ENCODE data around the gene ESPN. TPM values are rescaled to one million over a fixed set of nuclear protein-coding genes. Genes with fewer than 3 reads are reported as not detected.

Gene ESPN
- total and polyA plus RNA-seq, 2 of the 8 experiments (the other 6 are each of a cell fraction or from before 2014, with no cell fraction given) = 5.2 to 16.3 TPM

DNA sequence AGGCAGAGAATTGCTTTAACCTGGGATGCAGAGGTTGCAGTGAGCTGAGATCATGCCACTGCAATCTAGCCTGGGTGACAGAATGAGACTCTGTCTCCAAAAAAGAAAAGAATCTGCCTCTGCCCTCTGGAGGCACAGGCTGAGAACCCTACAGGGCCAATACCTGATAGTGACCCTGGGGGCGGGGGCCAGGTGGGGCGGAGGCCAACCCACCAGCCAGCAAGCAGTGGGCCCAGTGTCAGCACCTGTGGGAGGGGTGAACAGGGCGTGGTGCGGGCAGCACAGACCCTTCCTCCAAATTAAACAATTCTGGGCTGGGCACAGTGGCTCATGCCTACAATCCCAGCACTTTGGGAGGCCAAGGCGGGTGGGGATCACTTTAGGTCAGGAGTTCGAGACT, 85.9 kb downstream of the ESPN start (continued):
- TF ChIP-seq, protein P1, sequence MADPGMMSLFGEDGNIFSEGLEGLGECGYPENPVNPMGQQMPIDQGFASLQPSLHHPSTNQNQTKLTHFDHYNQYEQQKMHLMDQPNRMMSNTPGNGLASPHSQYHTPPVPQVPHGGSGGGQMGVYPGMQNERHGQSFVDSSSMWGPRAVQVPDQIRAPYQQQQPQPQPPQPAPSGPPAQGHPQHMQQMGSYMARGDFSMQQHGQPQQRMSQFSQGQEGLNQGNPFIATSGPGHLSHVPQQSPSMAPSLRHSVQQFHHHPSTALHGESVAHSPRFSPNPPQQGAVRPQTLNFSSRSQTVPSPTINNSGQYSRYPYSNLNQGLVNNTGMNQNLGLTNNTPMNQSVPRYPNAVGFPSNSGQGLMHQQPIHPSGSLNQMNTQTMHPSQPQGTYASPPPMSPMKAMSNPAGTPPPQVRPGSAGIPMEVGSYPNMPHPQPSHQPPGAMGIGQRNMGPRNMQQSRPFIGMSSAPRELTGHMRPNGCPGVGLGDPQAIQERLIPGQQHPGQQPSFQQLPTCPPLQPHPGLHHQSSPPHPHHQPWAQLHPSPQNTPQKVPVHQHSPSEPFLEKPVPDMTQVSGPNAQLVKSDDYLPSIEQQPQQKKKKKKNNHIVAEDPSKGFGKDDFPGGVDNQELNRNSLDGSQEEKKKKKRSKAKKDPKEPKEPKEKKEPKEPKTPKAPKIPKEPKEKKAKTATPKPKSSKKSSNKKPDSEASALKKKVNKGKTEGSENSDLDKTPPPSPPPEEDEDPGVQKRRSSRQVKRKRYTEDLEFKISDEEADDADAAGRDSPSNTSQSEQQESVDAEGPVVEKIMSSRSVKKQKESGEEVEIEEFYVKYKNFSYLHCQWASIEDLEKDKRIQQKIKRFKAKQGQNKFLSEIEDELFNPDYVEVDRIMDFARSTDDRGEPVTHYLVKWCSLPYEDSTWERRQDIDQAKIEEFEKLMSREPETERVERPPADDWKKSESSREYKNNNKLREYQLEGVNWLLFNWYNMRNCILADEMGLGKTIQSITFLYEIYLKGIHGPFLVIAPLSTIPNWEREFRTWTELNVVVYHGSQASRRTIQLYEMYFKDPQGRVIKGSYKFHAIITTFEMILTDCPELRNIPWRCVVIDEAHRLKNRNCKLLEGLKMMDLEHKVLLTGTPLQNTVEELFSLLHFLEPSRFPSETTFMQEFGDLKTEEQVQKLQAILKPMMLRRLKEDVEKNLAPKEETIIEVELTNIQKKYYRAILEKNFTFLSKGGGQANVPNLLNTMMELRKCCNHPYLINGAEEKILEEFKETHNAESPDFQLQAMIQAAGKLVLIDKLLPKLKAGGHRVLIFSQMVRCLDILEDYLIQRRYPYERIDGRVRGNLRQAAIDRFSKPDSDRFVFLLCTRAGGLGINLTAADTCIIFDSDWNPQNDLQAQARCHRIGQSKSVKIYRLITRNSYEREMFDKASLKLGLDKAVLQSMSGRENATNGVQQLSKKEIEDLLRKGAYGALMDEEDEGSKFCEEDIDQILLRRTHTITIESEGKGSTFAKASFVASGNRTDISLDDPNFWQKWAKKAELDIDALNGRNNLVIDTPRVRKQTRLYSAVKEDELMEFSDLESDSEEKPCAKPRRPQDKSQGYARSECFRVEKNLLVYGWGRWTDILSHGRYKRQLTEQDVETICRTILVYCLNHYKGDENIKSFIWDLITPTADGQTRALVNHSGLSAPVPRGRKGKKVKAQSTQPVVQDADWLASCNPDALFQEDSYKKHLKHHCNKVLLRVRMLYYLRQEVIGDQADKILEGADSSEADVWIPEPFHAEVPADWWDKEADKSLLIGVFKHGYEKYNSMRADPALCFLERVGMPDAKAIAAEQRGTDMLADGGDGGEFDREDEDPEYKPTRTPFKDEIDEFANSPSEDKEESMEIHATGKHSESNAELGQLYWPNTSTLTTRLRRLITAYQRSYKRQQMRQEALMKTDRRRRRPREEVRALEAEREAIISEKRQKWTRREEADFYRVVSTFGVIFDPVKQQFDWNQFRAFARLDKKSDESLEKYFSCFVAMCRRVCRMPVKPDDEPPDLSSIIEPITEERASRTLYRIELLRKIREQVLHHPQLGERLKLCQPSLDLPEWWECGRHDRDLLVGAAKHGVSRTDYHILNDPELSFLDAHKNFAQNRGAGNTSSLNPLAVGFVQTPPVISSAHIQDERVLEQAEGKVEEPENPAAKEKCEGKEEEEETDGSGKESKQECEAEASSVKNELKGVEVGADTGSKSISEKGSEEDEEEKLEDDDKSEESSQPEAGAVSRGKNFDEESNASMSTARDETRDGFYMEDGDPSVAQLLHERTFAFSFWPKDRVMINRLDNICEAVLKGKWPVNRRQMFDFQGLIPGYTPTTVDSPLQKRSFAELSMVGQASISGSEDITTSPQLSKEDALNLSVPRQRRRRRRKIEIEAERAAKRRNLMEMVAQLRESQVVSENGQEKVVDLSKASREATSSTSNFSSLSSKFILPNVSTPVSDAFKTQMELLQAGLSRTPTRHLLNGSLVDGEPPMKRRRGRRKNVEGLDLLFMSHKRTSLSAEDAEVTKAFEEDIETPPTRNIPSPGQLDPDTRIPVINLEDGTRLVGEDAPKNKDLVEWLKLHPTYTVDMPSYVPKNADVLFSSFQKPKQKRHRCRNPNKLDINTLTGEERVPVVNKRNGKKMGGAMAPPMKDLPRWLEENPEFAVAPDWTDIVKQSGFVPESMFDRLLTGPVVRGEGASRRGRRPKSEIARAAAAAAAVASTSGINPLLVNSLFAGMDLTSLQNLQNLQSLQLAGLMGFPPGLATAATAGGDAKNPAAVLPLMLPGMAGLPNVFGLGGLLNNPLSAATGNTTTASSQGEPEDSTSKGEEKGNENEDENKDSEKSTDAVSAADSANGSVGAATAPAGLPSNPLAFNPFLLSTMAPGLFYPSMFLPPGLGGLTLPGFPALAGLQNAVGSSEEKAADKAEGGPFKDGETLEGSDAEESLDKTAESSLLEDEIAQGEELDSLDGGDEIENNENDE (IDR thresholded peaks at IDR 0.05; ENCODE audit: insufficient replicate concordance, low read length) = no peak
- TF ChIP-seq HDAC2 (IDR thresholded peaks at IDR 0.05; ENCODE audit: borderline replicate concordance in 1 of 2, low read depth in 2 of 2, low read length in 2 of 2) = no peak
- TF ChIP-seq ATF3 (IDR thresholded peaks at IDR 0.05; ENCODE audit: insufficient read depth, low read depth, low read length) = no peak
- TF ChIP-seq TEAD4 (IDR thresholded peaks at IDR 0.05; ENCODE audit: low read depth, low read length) = no peak
- no peak for TF ChIP-seq SRF (IDR thresholded peaks at IDR 0.05; ENCODE audit: low read depth, low read length)

Measured in H1 (cell line).